HEK293 (cell line): ENCODE results near the gene TRPM7.

ENCODE experiments used
- CTCF ChIA-PET: fragments of 350-600 bp; formaldehyde crosslinking; extraction: SDS; loops from one replicate; lab custom pipeline; 2021; ENCODE audit warnings: antibody characterized with exemption; lab: Yijun Ruan, JAX
- POLR2A ChIA-PET: fragments of 300-600 bp; formaldehyde crosslinking; extraction: SDS; loops from one replicate; lab custom pipeline; 2020; ENCODE audit warnings: antibody characterized with exemption, inconsistent platforms; lab: Yijun Ruan, JAX
- H3K27ac ChIP-seq: fragments of 200-500 bp; sonication (Bioruptor generic); 2 replicates; pipeline ENCODE4 v1.5.1; 2014; ENCODE audit warnings: low read depth, low read length, control low read depth, inconsistent platforms; ENCODE audit errors: extremely low read depth
- H3K36me3 ChIP-seq, 2 experiments: fragments of 200-500 bp in 1 of 2; sonication (Bioruptor generic) in 1 of 2; 1 replicate in 1 of 2; 2 replicates in 1 of 2; pipeline ENCODE4 v1.5.1; 2014 to 2017; ENCODE audit warnings: inconsistent platforms in 2 of 2, low read length in 2 of 2; ENCODE audit not compliant: control insufficient read depth in 2 of 2, insufficient read depth in 1 of 2
- H3K4me1 ChIP-seq: fragments of 200-500 bp; sonication (Bioruptor generic); 2 replicates; pipeline ENCODE4 v1.5.1; 2014; ENCODE audit warnings: mild to moderate bottlenecking, low read length, inconsistent platforms; ENCODE audit not compliant: control insufficient read depth, insufficient read depth
- H3K4me3 ChIP-seq: 2 replicates; pipeline ENCODE4 v1.5.1; 2011; ENCODE audit warnings: low read depth, mild to moderate bottlenecking, control low read depth, low read length, moderate library complexity
- H3K9me3 ChIP-seq: fragments of 200-500 bp; sonication (Bioruptor generic); 2 replicates; pipeline ENCODE4 v1.5.1; 2014; ENCODE audit warnings: low read depth, low read length, inconsistent platforms; ENCODE audit not compliant: control insufficient read depth, insufficient read depth
- FEZF1 ChIP-seq: fragments of 450-650 bp; formaldehyde crosslinking; IDR thresholded peaks from 2 replicates; pipeline ENCODE4 v1.5.1; 2016; ENCODE audit warnings: missing biosample characterization, missing genetic modification characterization
- KLF17 ChIP-seq: fragments of 450-650 bp; formaldehyde crosslinking; IDR thresholded peaks from 2 replicates; pipeline ENCODE4 v1.5.1; 2016; ENCODE audit warnings: missing biosample characterization, missing genetic modification characterization
- KLF9 ChIP-seq: fragments of 450-650 bp; formaldehyde crosslinking; IDR thresholded peaks from 2 replicates; pipeline ENCODE4 v1.5.1; 2016; ENCODE audit warnings: missing biosample characterization, missing genetic modification characterization, low read depth
- PRDM10 ChIP-seq: fragments of 450-650 bp; formaldehyde crosslinking; IDR thresholded peaks from 2 replicates; pipeline ENCODE4 v1.5.1; 2016; ENCODE audit warnings: missing biosample characterization, missing genetic modification characterization
- SETDB1 ChIP-seq: IDR thresholded peaks from one replicate; pipeline ENCODE4 v1.6.1; 2017; ENCODE audit warnings: mild to moderate bottlenecking, low read length, moderate library complexity, mixed read lengths; ENCODE audit not compliant: insufficient read length
- ZBTB17 ChIP-seq: fragments of 450-650 bp; formaldehyde crosslinking; IDR thresholded peaks from 2 replicates; pipeline ENCODE4 v1.5.1; 2016; ENCODE audit warnings: missing biosample characterization, missing genetic modification characterization
- ZNF18 ChIP-seq: fragments of 450-650 bp; formaldehyde crosslinking; IDR thresholded peaks from 2 replicates; pipeline ENCODE4 v1.5.1; 2016; ENCODE audit warnings: missing biosample characterization, missing genetic modification characterization
- ZNF23 ChIP-seq: fragments of 450-650 bp; formaldehyde crosslinking; IDR thresholded peaks from 2 replicates; pipeline ENCODE4 v1.5.1; 2016; ENCODE audit warnings: missing biosample characterization, missing genetic modification characterization, borderline replicate concordance
- ZNF24 ChIP-seq: fragments of 450-650 bp; formaldehyde crosslinking; IDR thresholded peaks from 2 replicates; pipeline ENCODE4 v1.5.1; 2016; ENCODE audit warnings: missing biosample characterization, missing genetic modification characterization
- ZNF37A ChIP-seq: fragments of 450-650 bp; IDR thresholded peaks from 2 replicates; pipeline ENCODE4 v1.5.1; 2018; ENCODE audit warnings: missing biosample characterization, missing genetic modification characterization
- ZNF501 ChIP-seq: fragments of 450-650 bp; formaldehyde crosslinking; IDR thresholded peaks from 2 replicates; pipeline ENCODE4 v1.5.1; 2016; ENCODE audit warnings: missing biosample characterization, missing genetic modification characterization
- ZNF510 ChIP-seq: fragments of 450-650 bp; formaldehyde crosslinking; IDR thresholded peaks from 2 replicates; pipeline ENCODE4 v1.5.1; 2018; ENCODE audit warnings: mild to moderate bottlenecking, missing genetic modification characterization, missing biosample characterization; ENCODE audit not compliant: insufficient replicate concordance
- ZNF514 ChIP-seq: fragments of 450-650 bp; formaldehyde crosslinking; IDR thresholded peaks from 2 replicates; pipeline ENCODE4 v1.5.1; 2016; ENCODE audit warnings: missing biosample characterization, missing genetic modification characterization
- ZNF626 ChIP-seq: fragments of 450-650 bp; sonication (Bioruptor Pico); formaldehyde crosslinking; IDR thresholded peaks from 2 replicates; pipeline ENCODE4 v1.5.1; 2018; ENCODE audit warnings: missing biosample characterization, missing genetic modification characterization, inconsistent platforms
- ZNF692 ChIP-seq: fragments of 450-650 bp; formaldehyde crosslinking; IDR thresholded peaks from 2 replicates; pipeline ENCODE4 v1.5.1; 2016; ENCODE audit warnings: missing biosample characterization, missing genetic modification characterization
- ZNF777 ChIP-seq: fragments of 450-650 bp; formaldehyde crosslinking; IDR thresholded peaks from 2 replicates; pipeline ENCODE4 v1.5.1; 2017; ENCODE audit warnings: missing biosample characterization, missing genetic modification characterization, borderline replicate concordance
- ZSCAN18 ChIP-seq: fragments of 450-650 bp; formaldehyde crosslinking; IDR thresholded peaks from 2 replicates; pipeline ENCODE4 v1.5.1; 2016; ENCODE audit warnings: missing biosample characterization, missing genetic modification characterization

Gene TRPM7

GRCh38 chr15:50558012-50558411 is 128.6 kb downstream of the TRPM7 start:
- no peak overlapping the region for H3K4me3 ChIP-seq
- H3K4me1 ChIP-seq, result no peaks in the 10 kb centered on the region
- no peak overlapping the region for H3K27ac ChIP-seq
- POLR2A ChIA-PET, result no interaction called here
- peaks cover 0 to 9% of the 10 kb centered on the region in 2 experiments; a peak in 2 of 3 replicates for H3K36me3 ChIP-seq
- no peak for TF ChIP-seq PRDM10 (tag by site-specific recombination)
- no peak for TF ChIP-seq ZNF23 (tag by site-specific recombination)
- TF ChIP-seq ZNF510, result no peak
- no peak for TF ChIP-seq FEZF1
- no peak for TF ChIP-seq ZNF24 (tag by site-specific recombination)
- TF ChIP-seq ZNF37A, result no peak
- no peaks in the 10 kb centered on the region for H3K9me3 ChIP-seq
- CTCF ChIA-PET, result interaction anchor here (0.6 kb wide), 1 partner anchor 1640 kb away, joined by 3 read pairs; no protein-coding TSS in a partner anchor

GRCh38 chr15:50556642-50557371 is 129.8 kb downstream of the TRPM7 start:
- no peak for TF ChIP-seq KLF9 (tag by site-specific recombination)
- no peak for TF ChIP-seq ZSCAN18
- no peak for TF ChIP-seq ZNF514 (tag by site-specific recombination)
- no peak for TF ChIP-seq ZBTB17
- TF ChIP-seq SETDB1, result no peak
- no peak for TF ChIP-seq ZNF626 (tag by site-specific recombination)
- TF ChIP-seq ZNF777, result no peak
- TF ChIP-seq KLF17 (tag by site-specific recombination), result no peak
- TF ChIP-seq ZNF692 (tag by site-specific recombination), result no peak
- TF ChIP-seq ZNF501, result no peak
- TF ChIP-seq ZNF18, result no peak
- no peak overlapping the region for H3K27ac ChIP-seq
- ChIA-PET POLR2A (no interaction called here), CTCF (no interaction called here)
- no peaks in the 10 kb centered on the region for H3K9me3 ChIP-seq
- H3K36me3 ChIP-seq, result peaks cover 0 to 7% of the 10 kb centered on the region in 2 experiments; a peak in 2 of 3 replicates
- H3K4me1 ChIP-seq, result no peaks in the 10 kb centered on the region
- no peak overlapping the region for H3K4me3 ChIP-seq
